HepG2 (cell line): ENCODE results near the gene LHX1.

Experiments used
- CEBPB ChIP-seq: IDR thresholded peaks from 2 replicates; pipeline ENCODE4 v1.6.1; 2011; ENCODE audit warnings: low read depth, low read length, improper control_type of control experiment, borderline replicate concordance
- CTCF ChIP-seq: sonication (generic); formaldehyde crosslinking; IDR thresholded peaks from 2 replicates; pipeline ENCODE4 v1.5.0; 2020; ENCODE audit warnings: mild to moderate bottlenecking, missing genetic modification reagents, moderate library complexity
- ZNF703 ChIP-seq: sonication (generic); formaldehyde crosslinking; IDR thresholded peaks from 2 replicates; pipeline ENCODE4 v1.5.1; 2020; ENCODE audit warnings: missing genetic modification reagents, mild to moderate bottlenecking, moderate library complexity, borderline replicate concordance

GRCh38 chr17:36922175-36922574 is 15.1 kb upstream of the LHX1 start:
- TF ChIP-seq CEBPB (no peak), ZNF703 (no peak), CTCF (CRISPR knock-in tag) (no peak)
